Stromal cell of bone marrow (primary cell): ENCODE results near the gene RELCH.
A peak's percentile ranks its signal among the peaks of the same experiment; 100 is the strongest.

Experiments used
- DNase-seq: peaks from one replicate; pipeline ENCODE4 v3.0.0-alpha.2; 2012; ENCODE audit warnings: low read depth

RELCH gene

DNA sequence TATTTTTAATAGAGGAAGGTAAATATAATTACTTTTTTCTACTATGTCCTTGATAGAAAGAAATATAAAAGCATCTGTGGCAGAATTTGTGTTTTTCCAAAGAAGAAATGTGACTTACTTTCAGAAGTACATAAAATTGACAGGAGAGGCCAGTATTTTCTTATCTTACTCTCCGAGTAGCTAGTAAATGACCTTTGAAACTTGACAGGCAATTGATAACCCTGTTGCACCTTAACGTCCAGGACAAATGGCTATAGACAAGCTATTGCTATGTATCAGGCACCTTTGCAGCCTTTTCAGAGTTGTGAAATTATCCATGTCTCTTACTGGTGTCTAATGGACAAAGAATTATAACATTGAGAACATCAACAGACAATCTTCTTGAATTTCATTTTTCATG lies 75.0 kb downstream of the RELCH start:
- DNase-seq, result no peak

DNA sequence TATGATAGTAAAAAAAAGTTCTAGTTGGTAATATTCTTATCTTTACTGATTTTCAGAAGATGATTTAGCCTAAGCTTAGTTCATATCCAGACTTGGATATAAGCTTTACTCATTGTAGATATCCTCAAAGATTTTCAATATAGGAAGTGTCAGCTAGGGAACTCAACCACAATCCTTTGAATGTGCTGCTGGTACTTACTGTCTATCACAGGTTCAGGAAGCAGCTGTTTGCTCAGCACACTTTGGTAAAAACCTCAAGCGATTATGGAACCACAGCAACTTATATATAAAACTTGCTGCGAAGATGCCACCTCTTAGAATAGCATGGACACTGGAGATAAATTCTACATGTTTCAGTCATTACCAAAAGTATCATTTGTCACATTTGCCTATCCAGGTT lies 77.9 kb downstream of the RELCH start:
- no peak for DNase-seq

DNA sequence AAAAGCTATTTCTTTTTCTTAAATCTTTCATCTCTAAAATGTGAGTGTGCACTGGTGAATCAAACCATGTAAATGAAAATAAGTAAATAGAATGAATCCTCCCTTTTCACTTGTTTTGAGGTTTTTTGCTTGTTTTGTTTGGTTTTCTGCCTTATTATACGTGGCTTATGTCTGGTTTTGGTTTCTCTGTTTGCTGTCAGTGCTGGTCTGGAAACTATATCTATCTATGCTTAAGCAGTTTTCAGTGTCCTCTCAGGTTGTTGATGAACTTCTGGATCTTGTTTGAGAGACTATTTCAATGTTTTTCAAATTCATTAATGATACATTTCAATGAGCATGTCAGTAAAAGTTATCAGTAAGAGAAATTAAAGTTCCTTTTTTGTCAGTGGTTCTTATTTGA lies 90.0 kb downstream of the RELCH start:
- no peak for DNase-seq

DNA sequence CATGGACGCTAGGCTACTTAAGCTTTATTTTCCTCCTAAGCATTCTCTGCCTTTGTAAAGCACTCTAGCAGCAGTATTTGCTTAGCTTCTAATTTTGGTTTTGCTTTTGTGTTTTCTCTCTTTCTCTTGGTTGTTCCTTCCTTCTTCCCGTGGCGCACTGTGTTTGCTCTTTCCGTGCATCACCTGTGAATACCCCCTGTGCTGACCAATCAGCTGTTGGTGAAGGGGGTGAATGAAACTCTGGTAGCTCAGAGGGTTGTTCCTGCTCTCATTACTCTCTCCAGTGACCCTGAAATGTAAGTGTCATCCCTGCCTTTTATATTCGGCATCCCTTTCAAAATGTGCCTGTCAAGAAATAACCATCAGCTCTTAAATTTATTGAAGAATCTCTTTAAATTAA lies 92.5 kb downstream of the RELCH start:
- no peak for DNase-seq

DNA sequence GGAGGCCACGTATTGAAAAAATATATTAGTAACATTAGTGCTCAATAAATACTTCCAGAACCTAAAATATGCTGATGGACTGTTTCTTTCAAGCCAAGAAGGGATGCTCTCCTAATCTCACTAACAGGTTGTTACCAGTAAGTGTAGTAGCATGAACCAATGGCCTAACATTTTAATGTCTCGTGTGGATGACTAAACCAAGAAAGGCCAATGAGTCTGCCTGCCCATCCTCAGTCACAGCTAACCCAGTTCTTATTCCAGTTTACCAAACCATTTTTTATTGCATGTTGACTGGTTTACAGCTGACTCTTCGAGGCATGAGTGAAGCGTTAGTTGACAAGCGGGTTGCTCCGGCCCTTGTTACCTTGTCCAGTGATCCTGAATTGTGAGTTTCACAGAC lies 93.0 kb downstream of the RELCH start:
- DNase-seq, result no peak

DNA sequence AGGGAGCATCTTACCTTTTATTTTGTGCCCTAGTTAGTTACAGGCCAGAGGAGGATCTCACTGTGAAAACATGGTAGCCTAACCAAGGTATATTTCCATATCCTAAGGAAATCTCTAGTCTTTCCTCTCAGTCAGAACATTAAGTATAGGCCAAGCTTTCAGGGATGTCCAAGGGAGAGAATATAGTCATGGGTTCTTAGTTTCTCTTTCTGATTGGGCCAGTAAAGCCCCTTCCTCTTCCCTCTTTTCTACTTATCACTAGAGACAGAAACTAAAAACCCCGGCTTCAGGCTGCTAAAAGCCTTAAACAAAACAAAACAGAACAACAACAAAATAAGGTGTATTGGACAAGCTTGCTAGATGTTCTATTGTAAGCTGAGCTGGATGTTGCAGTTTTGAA lies 93.7 kb downstream of the RELCH start:
- DNase-seq, result no peak

DNA sequence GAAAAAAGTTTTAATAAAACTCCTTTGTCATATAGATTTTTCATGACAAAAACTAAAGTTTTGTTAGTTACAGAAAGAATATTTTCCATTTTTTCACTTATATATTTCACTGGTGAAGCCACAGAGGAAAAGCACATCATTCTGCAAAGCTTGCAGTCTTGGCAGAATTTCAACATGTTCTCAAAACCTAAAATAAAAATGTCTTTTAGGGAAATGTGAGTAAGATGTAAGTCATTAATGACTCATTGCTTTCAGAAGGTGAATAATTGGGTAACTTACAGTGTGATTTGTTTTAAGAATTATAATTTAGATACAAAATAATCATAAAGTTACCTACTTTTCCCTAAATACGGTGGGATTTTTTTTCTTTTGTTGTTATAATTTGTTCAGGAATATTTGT lies 94.6 kb downstream of the RELCH start:
- peak; percentile 86 for DNase-seq

DNA sequence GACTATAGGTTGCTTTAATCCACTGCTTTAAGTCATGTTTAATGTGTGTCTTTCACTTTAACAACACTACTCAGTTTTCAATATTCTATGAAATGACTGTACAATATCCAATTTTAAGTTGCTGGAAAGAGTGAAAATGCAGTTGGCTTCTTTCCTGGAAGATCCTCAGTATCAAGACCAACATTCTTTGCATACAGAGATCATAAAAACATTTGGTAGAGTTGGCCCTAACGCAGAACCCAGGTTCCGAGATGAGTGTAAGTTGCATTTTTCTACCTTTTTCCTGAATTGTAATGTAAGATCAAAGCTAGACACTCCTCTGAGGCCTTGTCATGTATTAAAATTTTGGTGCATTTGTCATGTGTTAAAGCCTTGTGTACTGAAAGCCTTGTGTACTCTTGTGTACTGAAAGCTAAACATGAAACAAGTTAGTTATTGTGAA lies 95.2 kb downstream of the RELCH start:
- DNase-seq, result peak; percentile 78

DNA sequence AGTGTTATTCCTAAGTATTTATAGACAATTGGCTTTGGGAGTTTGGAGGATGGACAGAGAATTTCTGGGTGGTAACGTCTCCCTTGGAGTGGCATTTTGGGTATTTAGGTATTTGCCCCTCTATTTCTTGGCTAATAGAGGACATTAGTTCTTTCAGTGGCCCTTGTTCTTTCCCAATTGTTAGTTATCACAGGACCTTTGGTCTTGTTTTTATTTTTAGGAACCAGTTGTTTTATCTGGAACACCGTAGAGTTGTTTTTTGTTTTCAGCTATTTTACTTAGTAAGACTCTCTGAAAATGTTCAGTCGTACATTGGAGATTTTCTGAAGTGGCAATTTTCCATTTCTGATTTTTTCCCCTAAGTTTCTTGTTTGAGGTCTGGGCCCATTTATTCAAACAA lies 97.6 kb downstream of the RELCH start:
- DNase-seq, result no peak

DNA sequence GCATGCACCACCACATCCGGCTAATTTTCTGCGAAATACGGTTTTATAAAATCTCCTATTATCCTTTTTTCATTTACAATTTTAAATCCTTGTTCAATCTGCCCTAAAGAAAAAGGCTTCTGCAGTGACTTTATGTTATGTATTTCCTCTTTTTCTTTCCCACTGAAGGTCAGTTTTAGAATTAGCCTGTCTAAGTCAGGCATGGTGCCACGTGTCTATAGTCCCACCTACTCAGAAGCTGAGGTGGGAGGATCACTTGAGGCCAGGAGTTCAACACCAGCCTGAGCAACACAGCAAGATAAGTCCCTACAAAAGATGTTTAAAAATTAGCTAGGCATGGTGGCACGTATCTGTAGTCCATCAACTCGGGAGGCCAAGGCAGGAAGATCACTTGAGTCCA lies 98.2 kb downstream of the RELCH start:
- DNase-seq, result no peak

DNA sequence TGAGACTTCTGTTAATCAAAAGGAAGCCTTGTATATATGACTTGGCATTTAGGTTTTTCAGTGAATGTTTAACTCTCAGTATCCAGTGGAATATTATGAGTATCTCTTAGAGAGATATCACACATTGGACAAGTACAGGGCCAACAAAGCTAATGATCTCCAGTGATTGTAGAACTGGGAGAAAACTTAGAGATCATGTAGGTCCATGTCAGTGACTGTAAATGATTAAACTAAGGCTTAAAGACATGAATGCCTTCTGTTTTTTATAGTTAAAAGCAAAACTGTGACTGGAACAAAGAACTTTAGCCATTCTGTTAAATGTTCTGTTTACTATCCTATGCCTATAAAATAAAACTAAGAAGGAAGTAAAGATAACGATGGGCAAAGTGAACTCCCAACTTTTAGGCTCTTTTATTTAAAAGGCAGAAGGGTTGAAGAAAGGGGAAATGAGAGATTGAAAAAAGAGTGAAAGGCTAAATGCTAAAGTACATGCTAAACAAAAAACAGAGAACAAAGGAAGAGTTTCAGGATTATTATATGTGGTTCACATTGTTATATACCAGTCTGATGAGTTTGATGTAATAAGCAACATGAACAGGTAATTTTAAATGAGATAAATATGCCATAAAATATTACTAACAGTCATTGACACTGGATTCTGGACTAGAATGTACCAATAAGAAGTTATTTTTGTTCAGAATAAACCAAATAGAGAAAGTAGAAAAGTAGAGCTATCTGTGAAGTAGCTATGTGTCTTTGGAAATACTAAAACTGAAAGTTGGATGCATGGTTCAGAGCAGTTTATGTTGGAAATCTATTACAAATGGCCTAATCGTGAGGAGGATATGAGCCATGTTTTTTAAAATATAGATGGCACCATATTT lies 101.0 kb downstream of the RELCH start:
- no peak for DNase-seq

DNA sequence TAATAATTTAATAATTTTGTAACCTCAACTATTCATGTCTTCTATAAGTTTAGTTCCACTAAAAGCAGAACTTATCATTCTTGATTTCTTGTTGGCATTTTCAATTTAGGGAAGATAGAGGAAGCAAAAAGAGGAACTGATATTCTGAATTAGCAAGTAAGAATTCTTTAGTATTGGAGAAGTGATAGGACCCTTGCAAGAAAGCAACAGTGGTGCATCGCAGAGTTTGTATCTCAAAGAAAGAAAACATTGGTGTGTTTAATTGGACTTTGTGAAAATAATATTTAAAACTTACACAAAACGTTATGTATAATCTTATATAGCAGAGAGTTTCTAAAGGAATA lies 101.6 kb downstream of the RELCH start:
- DNase-seq, result no peak

DNA sequence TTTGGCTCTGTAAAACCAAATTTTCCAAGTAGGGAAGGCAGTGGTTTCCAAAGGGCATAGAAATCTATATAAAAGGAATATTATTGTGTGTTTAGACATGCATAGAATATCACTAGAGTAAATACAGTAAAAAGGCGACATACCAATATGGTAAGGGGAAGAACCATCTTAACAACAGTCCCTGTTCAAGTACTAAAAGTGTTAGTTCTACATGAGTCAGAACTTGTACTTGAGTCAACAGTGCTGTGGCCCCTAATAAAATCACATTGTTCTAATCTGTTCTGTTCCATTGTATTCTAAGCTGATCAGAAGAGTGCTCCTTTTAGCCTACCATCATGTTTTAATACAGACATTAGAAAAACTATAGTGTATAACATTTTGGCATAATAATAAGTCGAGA lies 102.0 kb downstream of the RELCH start:
- no peak for DNase-seq

DNA sequence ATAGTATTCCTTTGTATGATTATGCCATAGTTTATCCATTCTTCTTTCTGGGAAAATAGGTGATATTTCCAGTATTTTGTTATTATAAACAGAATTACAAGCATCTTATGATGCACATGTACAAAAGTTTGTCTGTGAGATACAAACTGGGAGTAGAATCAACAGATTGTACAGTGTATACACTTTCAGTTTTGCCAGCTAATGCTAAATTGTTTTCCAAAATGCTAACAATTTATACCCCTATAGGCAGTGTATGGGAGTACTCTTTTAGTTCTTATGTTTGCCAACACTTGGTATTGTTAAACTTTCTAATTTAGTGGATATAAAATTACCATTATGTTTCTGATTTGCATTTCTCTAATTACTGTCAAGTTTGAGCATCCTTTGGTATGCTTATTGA lies 107.0 kb downstream of the RELCH start:
- no peak for DNase-seq

DNA sequence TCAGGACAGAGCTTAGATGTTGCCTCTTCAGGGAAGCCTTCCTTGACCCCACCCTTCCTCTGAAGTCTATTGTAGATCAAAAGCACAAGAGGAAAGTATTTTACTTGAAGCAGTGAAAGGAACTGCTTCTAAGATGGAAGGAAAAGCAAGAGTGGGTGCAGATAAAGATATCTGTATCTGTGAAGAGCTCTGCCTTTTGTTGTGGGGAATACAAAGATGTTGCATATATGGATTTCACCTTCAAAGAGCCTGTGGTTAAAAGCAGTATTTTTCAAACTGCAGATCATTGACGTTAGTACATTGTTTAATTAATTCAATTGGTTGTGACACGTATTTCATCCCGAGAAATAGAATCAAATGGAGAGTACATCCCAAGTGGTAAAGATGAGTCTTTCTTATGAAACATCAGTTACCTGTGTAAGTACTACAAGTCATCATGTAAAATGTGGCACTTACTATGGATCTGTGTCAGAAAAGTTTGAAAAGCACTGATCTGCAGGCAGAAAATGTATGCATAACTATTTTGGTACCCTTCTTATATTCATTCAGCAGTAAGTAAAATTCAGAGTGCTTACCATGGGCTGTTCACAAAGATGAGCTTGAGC lies 113.4 kb downstream of the RELCH start:
- DNase-seq, result no peak

DNA sequence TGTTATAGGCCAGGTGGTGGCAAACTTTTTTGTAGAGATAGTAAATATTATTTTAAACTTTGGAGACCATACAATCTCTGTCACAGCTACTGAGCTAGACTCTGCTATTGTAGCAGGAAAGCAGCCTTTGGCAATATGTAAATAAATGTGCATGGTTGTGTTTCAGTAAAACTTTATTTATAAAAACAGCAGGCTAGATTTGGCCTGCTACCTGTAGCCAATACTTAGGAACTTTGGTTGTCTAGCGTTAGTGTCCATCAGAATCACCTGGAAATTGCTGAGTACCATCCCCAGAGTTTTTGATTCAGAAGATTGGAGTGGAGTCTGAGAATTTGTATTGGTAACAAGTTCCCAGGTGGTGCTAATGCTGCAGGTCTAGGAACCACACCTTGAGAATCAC lies 114.3 kb downstream of the RELCH start:
- DNase-seq, result no peak

DNA sequence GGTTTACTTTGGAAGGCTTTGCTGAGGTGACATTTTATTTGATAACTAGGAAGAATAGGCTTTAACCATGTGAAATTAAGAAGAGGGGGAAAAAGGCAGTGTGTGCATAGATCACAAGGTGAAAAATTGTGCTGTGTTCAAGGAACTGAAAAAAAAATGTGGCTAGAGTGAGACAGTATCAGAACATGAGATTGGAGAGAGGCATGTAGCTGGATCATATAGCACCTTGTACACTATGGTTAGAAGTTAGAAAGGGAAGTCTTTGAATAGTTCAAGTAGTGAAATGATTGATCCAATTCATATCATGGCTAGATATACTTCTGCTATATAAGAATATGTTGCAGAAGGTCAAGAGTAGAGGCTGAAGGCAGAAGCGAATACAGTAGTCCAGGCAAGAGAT lies 125.8 kb downstream of the RELCH start:
- no peak for DNase-seq

DNA sequence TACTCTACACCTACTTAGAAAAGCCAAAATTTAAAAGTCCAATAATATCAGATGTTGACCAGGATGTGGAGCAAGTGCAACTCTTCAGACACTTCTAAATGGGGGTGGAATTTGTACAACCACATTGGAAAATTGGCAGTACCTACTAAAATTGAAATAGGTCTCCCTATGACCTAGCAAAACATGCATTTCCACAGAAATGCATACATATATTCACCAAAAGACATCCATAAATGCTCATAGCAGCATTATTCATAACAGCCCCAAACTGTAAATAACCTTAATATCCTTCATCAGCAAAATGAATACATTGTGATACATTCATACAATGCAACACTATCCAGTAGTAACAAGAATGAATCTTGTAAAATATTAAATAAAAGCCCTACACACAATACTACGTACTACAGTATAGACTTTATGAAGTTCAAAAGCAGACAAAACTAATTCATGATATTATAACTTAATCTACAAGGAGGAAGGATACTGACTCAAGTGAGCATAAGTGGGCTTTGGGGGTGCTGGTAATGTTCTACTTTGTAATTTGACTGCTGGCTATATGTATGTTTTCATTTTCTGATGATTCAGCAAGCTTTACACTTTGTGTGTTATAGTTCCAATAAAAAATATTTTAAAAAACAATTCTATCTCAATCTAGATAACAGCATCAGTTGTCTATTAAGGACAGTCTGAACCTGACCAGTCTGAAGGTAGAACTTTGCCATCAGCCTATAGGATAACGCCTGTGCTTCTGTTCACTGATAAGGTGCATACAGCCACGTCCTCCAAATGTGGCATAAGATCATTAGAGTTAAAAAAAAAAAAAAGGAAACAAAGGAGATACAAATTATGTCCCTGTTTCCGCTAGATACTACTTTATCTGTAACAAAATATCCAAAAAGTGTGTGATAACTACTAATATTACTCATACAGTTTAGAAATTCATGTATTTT lies 131.4 kb downstream of the RELCH start:
- no peak for DNase-seq

DNA sequence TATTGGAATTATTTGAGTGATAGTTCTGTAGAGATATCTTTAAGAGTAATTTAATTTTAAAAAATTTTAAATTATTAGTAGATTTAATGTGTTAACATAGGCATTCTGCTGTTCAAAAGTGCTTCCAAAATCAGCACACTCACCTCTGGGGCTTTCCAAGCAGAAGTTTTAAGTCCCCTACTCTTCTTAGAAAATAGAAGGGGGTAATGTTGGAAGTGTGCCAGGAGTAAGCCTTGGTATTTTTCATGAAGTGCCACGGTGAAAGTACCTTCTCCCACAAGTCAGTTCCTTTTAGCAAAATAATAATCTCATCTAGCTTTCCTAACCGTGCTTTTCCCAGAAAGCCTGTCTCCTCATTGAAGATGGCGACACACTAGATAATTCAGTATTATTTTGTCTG lies 134.1 kb downstream of the RELCH start:
- DNase-seq, result no peak

DNA sequence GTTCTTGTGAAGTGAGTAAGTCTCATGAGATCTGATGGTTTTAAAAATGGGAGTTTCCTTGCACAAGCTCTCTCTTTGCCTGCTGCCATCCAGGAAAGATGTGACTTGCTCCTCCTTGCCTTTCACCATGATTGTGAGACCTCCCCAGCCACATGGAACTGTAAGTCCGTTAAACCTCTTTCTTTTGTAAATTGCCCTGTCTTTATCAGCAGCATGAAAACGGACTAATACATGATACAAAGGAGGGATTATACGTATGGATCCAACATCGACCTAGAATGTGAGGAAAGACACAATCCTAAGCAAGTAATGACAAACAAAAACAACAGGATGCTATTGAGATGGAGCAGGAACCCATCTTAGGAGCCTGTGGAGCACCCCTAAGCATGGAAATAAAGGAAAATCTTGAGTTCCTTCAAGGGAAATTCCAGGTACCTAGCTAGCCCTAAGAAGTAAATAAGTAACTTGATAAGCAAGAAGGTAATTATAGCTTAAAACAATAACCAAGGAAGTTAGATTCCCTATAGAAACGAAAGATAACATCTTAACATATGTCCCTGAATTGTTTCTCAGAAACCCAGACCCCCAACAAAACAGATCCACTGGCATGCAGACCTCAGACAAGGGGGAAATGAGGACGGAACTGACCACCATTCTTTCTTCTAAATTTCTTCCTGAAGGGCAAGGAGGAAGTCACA lies 136.6 kb downstream of the RELCH start:
- DNase-seq, result no peak

DNA sequence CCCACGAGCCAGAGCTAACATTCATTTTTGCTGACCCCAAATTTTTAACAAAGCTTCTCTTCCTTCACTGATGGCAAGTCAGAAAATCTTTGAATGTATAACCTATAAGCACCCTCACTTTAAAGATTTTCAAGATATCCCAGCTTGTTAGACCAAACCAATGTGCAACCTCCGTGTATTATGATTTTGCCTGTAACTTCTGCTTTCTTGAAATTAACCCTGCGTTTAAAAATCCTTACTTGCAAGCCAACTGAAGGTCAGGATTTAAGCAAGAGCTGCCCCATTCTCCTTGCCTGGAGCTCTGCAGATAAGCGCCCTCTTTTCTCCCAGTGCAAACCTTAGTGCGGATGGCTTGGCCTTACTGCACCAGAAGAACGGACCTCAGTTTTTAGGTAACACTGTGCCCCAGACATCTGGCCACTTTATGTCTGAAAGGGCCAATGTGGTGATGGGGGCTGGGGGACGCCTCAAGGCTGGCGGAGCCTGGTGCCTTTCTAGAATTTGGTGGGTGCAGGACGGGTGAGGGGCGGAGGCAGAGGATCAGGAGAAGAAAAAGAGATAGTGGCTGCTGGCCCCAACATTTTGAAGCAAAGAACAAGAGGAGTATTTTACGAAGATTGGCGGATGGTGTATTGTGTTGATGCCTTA lies 137.2 kb downstream of the RELCH start:
- no peak for DNase-seq
